Measurements from ENCODE around the gene CFAP61.

Gene CFAP61

DNA sequence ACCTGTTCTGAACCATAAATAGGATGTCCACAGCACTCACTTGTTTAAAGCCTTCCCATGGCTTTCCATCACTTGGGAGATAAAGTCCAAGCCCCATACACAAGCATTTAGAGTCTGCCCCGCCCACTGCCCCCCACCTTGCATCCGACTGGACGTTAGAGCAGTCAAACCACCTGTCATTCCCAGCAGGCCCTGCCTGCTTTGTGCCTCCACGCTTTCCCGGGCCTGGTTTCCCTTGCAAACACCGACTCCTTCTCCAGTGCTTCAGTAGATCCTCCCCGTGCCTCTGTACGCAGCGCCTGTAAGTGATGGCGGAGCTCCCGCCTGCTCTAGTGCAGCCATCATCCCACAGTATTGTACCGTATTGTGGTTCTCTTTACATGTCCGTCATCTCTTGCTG, 277.2 kb downstream of the CFAP61 start:
- TF ChIP-seq, protein P1, sequence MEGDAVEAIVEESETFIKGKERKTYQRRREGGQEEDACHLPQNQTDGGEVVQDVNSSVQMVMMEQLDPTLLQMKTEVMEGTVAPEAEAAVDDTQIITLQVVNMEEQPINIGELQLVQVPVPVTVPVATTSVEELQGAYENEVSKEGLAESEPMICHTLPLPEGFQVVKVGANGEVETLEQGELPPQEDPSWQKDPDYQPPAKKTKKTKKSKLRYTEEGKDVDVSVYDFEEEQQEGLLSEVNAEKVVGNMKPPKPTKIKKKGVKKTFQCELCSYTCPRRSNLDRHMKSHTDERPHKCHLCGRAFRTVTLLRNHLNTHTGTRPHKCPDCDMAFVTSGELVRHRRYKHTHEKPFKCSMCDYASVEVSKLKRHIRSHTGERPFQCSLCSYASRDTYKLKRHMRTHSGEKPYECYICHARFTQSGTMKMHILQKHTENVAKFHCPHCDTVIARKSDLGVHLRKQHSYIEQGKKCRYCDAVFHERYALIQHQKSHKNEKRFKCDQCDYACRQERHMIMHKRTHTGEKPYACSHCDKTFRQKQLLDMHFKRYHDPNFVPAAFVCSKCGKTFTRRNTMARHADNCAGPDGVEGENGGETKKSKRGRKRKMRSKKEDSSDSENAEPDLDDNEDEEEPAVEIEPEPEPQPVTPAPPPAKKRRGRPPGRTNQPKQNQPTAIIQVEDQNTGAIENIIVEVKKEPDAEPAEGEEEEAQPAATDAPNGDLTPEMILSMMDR (IDR thresholded peaks at IDR 0.05; ENCODE audit: low read depth, low read length, missing control alignments), result no peak
- H3K4me3 ChIP-seq (replicated peaks; ENCODE audit: low read depth, low read length), result no peak overlapping the region
- no peak for DNase-seq (ENCODE audit: extremely low read depth, low read depth)

DNA sequence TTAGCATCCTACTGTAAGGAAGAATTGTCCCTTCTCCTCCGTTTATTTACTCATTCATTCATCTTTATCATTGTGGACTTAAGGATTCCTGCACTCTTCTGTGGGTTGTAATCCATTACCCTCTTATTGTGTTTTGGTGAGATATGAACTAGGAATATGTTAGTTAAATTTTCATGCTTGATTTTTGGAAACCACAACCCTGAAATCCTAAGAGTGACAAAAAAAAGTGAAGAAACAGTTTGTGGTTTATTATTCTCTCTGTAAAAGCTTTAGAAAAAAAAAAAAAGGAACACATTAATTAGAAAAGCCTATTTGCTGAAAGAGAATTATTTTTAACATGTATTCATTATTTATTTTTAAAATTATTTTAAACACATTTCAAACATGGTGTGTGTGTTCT, 278.8 kb downstream of the CFAP61 start:
- TF ChIP-seq, protein P1 (IDR thresholded peaks at IDR 0.05; ENCODE audit: low read depth, low read length, missing control alignments), result no peak
- DNase-seq (ENCODE audit: extremely low read depth, low read depth), result no peak

DNA sequence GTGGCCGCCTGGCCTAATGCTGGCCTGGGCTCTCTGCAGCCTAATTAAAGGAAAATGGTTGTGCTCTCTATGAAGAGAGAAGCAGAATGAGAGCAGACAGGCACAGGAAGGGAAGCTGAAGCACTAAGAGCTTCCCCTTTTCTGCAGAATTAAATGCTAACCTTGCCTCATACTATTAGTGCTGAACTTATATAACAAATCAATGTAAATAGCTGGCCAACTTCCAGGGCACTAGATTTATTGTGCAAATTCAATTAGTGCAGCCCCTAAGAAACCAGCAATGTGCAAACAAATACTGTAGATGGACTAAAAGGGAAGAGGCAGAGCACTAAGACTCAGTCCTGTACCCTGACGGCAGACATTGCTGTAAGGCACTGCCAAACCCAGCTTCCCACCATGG, 279.5 kb downstream of the CFAP61 start:
- TF ChIP-seq, protein P1 (IDR thresholded peaks at IDR 0.05; ENCODE audit: low read depth, low read length, missing control alignments), result no peak
- H3K4me3 ChIP-seq (replicated peaks; ENCODE audit: low read depth, low read length), result no peak overlapping the region
- DNase-seq (ENCODE audit: extremely low read depth, low read depth), result no peak

More for the DNA sequence above, 278.8 kb downstream of the CFAP61 start:
- H3K4me3 ChIP-seq (replicated peaks; ENCODE audit: low read depth, low read length), result no peak overlapping the region

DNA sequence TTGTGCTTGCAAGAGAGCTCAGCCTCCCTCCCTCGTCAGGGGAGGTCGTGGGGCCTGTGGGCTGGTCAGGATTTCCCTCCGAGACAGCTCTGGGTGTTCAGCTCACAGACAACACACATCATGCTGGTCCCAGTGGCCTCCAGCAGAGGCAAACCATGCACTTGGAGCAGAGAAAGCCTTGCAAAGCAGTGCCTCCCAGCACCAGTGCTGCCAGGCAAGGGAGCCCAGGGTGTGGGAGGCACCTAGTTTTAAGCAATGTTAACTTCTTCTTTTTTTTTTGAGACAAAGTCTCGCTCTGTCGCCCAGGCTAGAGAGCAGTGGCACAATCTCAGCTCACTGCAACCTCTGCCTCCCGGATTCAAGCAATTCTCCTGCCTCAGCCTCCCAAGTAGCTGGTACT, 281.5 kb downstream of the CFAP61 start:
- TF ChIP-seq, protein P1 (IDR thresholded peaks at IDR 0.05; ENCODE audit: low read depth, low read length, missing control alignments), result no peak
- no peak for DNase-seq (ENCODE audit: extremely low read depth, low read depth)
- H3K4me3 ChIP-seq (replicated peaks; ENCODE audit: low read depth, low read length), result no peak overlapping the region

DNA sequence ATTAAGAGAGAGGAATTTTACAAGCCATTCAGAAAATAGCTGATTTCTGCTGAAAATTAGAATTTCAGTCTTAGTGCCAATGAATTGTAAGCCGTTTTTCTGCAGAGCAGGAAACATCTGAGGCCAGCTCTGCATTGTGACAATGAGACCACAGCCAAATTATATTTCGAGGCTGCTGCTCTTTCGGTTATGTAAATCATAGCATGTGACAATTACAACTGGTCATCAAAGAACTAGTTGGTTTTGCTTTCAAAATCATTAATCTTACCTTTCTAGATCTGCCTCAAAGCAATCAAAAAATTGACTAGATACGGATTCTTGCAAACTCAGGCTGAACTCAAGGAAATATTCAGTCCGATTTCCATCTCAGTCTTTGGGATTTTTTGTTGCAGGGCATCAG, 282.2 kb downstream of the CFAP61 start:
- H3K4me3 ChIP-seq (replicated peaks; ENCODE audit: low read depth, low read length), result no peak overlapping the region
- TF ChIP-seq, protein P1 (IDR thresholded peaks at IDR 0.05; ENCODE audit: low read depth, low read length, missing control alignments), result no peak
- DNase-seq (ENCODE audit: extremely low read depth, low read depth), result no peak

DNA sequence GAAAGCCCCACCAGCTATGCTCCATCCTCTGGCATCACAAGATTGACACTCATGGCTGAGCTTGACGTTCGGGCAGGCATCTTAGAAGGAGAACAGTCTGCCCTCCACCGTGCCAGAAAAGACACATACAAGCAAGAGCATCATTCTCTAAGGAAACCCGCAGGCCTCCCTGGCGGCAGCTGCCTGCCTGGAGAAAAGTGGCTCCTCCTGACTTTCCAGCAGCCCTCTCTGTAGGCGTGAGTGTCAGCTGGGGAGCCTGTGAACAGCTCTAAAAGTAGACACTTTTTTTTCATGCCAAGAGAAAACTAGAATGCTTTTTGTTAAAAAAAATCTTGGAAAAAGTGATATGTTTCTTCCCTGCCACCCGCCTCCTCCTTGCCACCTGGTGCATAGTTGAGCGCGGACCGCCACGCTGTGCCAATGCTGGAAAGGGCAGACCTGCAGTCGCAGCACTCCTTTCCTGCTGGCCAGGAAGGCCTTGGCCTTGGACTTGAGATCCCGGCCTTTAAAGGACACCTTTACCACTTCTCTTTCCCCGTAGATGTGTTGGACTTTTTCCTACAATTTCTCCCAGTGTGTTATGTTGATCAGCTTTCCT, 285.9 kb downstream of the CFAP61 start:
- no peak for DNase-seq (ENCODE audit: extremely low read depth, low read depth)
- no peak overlapping the region for H3K4me3 ChIP-seq (replicated peaks; ENCODE audit: low read depth, low read length)
- TF ChIP-seq, protein P1 (IDR thresholded peaks at IDR 0.05; ENCODE audit: low read depth, low read length, missing control alignments), result no peak

GRCh38 chr20:20340443-20340842, 288.1 kb downstream of the CFAP61 start:
- TF ChIP-seq, protein P1 (IDR thresholded peaks at IDR 0.05; ENCODE audit: low read depth, low read length, missing control alignments), result no peak
- H3K4me3 ChIP-seq (replicated peaks; ENCODE audit: low read depth, low read length), result no peak overlapping the region

More at GRCh38 chr20:20340443-20340842, 288.1 kb downstream of the CFAP61 start:
- DNase-seq (ENCODE audit: extremely low read depth, low read depth), result no peak
